ENCODE data around the gene ITIH2. TPM values are rescaled to one million over a fixed set of nuclear protein-coding genes. Genes with fewer than 3 reads are reported as not detected.

Gene ITIH2
- total and polyA plus RNA-seq, 2 donors from 2014 or later: 0.13 to 1.2 TPM

DNA sequence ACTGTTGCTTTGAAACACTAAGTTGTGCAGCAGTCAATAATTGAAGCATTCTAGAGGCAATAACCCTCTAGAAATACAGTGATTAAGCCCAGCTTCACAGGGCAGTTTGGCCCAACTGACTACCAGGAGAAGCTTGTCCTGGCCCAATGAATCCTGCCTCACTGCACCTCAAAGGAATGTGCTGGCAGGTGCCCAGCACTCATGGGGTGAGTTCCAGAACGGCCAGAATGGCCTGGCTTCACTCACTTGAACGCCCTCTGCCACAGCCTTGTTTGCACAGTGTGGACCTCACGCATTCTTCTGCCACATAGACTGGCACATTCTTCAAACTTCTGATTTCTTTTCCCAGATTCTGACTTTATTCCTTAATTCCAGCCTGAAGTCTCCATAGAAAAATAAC, 6.6 kb upstream of the ITIH2 start:
- no peaks in the 10 kb centered on the region for H3K36me3 ChIP-seq (ENCODE audit: control insufficient read depth in 2 of 3, insufficient read depth in 3 of 3, low read length in 3 of 3)
- FAIRE-seq: no peak
- peak overlapping the region in 1 of 2 donors; percentile 16 for H3K27ac ChIP-seq (ENCODE audit: low read depth in 2 of 2, low read length in 2 of 2)
- H3K4me3 ChIP-seq (ENCODE audit: low read length in 3 of 3): no peak overlapping the region
- peak in 1 of 5 donors; percentile 84 for DNase-seq
- H3K27me3 ChIP-seq (ENCODE audit: control insufficient read depth, insufficient read depth, low read length): no peaks in the 10 kb centered on the region
- H3K9me3 ChIP-seq (ENCODE audit: control insufficient read depth in 2 of 3, insufficient read depth in 1 of 3, low read length in 3 of 3): peaks cover 0 to 3% (median 0%) of the 10 kb centered on the region in 3 donors
- TF ChIP-seq, protein P1, sequence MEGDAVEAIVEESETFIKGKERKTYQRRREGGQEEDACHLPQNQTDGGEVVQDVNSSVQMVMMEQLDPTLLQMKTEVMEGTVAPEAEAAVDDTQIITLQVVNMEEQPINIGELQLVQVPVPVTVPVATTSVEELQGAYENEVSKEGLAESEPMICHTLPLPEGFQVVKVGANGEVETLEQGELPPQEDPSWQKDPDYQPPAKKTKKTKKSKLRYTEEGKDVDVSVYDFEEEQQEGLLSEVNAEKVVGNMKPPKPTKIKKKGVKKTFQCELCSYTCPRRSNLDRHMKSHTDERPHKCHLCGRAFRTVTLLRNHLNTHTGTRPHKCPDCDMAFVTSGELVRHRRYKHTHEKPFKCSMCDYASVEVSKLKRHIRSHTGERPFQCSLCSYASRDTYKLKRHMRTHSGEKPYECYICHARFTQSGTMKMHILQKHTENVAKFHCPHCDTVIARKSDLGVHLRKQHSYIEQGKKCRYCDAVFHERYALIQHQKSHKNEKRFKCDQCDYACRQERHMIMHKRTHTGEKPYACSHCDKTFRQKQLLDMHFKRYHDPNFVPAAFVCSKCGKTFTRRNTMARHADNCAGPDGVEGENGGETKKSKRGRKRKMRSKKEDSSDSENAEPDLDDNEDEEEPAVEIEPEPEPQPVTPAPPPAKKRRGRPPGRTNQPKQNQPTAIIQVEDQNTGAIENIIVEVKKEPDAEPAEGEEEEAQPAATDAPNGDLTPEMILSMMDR (IDR thresholded peaks at IDR 0.05; ENCODE audit: borderline replicate concordance, extremely low read depth, insufficient read depth): no peak
- H3K9ac ChIP-seq (ENCODE audit: low read length in 3 of 3): no peak overlapping the region
- intact Hi-C loops (cut with DNase I): no loop called here
- H3K4me1 ChIP-seq (ENCODE audit: control insufficient read depth in 2 of 3, insufficient read depth in 2 of 3, low read depth in 1 of 3, low read length in 3 of 3): peaks cover 0 to 17% (median 7%) of the 10 kb centered on the region in 3 donors

DNA sequence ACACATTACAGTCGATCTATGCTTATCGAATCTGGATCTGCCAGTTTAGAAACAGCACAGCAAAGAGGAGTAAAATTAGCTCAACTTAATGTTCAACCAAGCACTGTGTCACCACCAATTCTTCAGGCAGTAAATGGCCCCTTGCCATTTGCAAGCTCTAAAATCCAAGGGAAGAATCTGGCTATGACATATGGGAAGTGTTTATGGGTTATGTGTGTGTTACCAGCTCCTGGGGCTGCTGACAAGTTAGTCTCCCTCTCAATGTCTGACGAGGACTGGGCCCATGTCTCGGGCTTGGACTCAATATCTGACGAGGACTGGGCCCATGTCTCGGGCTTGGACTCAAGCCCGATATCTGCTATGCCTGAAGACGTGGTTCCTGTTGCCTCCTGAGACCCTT, 5.7 kb upstream of the ITIH2 start:
- DNase-seq: no peak
- Histone ChIP-seq H3K4me1 (ENCODE audit: control insufficient read depth in 2 of 3, insufficient read depth in 2 of 3, low read depth in 1 of 3, low read length in 3 of 3) (peaks cover 0 to 17% (median 7%) of the 10 kb centered on the region in 3 donors), H3K9ac (ENCODE audit: low read length in 3 of 3) (no peak overlapping the region), H3K27ac (ENCODE audit: low read depth in 2 of 2, low read length in 2 of 2) (no peak overlapping the region), H3K4me3 (ENCODE audit: low read length in 3 of 3) (no peak overlapping the region), H3K27me3 (ENCODE audit: control insufficient read depth, insufficient read depth, low read length) (no peaks in the 10 kb centered on the region), H3K9me3 (ENCODE audit: control insufficient read depth in 2 of 3, insufficient read depth in 1 of 3, low read length in 3 of 3) (peaks cover 0 to 3% (median 0%) of the 10 kb centered on the region in 3 donors), H3K36me3 (ENCODE audit: control insufficient read depth in 2 of 3, insufficient read depth in 3 of 3, low read length in 3 of 3) (no peaks in the 10 kb centered on the region)
- intact Hi-C loops (cut with DNase I): no loop called here
- FAIRE-seq: no peak
- TF ChIP-seq, protein P1 (IDR thresholded peaks at IDR 0.05; ENCODE audit: borderline replicate concordance, extremely low read depth, insufficient read depth): no peak

DNA sequence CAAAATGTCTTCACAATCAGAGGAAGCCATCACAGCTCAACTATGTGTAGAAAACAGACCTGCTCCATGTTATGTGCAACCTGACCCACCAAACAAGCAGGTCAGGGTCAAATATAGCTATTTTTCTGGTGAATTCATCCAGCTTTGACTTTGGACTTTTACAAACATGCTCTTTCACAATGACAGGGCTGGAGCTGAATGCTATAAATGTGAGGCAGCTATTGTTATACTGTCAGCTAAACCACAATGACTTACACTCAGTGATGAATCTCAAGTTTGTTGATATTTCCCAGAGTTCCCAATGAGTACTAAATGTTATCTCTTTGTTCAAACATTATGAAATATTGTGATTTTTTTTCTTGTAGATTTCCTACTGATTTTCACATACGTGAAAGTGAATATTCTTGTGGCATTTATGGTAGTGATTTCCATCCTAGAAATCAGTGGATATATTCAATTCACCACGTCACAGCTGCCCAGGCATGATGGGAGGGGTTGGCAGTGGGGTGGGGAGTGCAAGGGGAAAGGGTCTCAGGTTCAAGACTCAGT, 2.5 kb upstream of the ITIH2 start:
- no peak overlapping the region for H3K4me3 ChIP-seq (ENCODE audit: low read length in 3 of 3)
- no peaks in the 10 kb centered on the region for H3K27me3 ChIP-seq (ENCODE audit: control insufficient read depth, insufficient read depth, low read length)
- no peak for FAIRE-seq
- DNase-seq: no peak
- no peaks in the 10 kb centered on the region for H3K36me3 ChIP-seq (ENCODE audit: control insufficient read depth in 2 of 3, insufficient read depth in 3 of 3, low read length in 3 of 3)
- peaks cover 0 to 17% (median 7%) of the 10 kb centered on the region in 3 donors for H3K4me1 ChIP-seq (ENCODE audit: control insufficient read depth in 2 of 3, insufficient read depth in 2 of 3, low read depth in 1 of 3, low read length in 3 of 3)
- no peaks in the 10 kb centered on the region for H3K9me3 ChIP-seq (ENCODE audit: control insufficient read depth in 2 of 3, insufficient read depth in 1 of 3, low read length in 3 of 3)
- no peak overlapping the region for H3K27ac ChIP-seq (ENCODE audit: low read depth in 2 of 2, low read length in 2 of 2)
- H3K9ac ChIP-seq (ENCODE audit: low read length in 3 of 3): no peak overlapping the region
- TF ChIP-seq, protein P1 (IDR thresholded peaks at IDR 0.05; ENCODE audit: borderline replicate concordance, extremely low read depth, insufficient read depth): no peak
- intact Hi-C loops (cut with DNase I): no loop called here
